ENCODE data around the gene KLHL30.

KLHL30 gene

GRCh38 chr2:238187618-238188548 is 49.4 kb downstream of the KLHL30 start:
- no peak for DNase-seq

- DNase-seq = no peak
These were observed 52.0 kb downstream of the KLHL30 start for GRCh38 chr2:238190445-238190844.
